ENCODE results near the gene CFAP70. TPM values are rescaled to one million over a fixed set of nuclear protein-coding genes. Genes with fewer than 3 reads are reported as not detected.

The CFAP70 gene
- total RNA-seq, 1 donor from 2014 or later, result 0.25 TPM

DNA sequence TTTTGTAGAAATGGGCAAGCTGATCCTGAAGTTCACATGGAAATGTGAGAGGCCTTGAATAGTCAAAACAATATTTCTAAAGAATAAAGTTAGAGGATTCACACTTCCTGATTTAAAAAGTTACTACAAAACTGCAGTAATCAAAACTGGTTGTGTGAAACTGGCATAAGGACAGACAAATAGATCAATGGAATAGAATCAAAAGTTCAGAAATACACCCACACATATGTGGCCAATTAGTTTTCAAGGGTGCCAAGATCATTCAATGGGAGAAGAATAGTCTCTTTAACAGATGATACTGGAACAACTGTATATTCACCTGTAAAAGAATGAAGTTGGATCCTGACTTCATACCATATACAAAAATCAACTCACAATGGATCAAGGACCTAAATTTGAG is 139.3 kb downstream of the CFAP70 start:
- intact Hi-C loops (cut with micrococcal nuclease), result no loop called here

DNA sequence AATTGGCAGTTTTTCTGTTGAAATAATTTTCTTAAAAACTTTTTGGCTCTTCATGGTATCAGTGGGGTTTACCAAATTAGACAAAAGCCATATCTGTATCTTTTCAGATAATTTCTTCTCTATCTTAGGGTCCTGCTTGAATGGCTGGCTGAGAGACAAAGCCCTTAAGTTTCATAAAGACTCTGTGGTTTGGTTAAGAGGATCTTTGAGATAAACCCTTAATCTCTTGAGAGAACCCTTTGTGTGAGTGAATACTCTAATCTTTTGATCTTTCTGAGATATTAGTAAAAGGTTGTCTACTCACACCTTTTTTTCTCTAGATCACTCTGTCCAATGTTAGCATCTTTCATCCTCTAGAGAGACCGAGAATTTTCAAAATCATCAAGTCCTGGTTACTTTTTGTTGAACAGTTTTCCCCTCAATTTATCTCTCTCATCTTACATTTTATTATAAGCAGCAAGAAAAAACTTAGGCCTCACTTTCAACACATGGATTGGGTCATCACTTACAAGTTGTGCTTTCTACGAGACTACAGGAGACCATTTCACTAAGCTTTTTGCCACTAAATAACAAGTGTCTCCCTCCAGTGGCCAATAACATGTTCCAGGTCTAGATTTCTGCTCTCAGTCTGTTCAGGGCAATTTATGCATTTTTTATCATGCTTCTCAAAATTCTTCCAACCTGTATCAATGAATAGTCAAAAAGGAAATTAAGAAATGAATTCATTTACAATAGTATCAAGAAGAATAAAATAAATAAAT is 140.1 kb downstream of the CFAP70 start:
- intact Hi-C loops (cut with micrococcal nuclease), result no loop called here

DNA sequence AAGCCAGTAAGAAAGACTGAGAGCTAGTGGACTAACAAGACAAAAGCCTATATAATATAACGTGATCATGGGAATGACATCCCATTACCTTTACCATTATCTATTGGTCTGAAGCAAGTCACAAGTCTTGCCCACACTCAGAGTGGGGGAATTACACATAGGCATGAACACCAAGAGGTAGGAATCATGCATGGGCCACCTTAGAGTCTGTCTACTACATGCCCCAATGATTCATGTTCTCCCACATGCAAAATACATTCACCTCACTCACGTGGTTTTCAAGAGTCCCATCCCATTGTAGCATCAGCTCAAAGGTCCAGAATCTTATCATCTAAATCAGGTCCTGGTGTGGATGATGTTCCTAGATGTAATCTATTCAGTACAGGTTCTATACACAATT is 141.0 kb downstream of the CFAP70 start:
- intact Hi-C loops (cut with micrococcal nuclease), result no loop called here

DNA sequence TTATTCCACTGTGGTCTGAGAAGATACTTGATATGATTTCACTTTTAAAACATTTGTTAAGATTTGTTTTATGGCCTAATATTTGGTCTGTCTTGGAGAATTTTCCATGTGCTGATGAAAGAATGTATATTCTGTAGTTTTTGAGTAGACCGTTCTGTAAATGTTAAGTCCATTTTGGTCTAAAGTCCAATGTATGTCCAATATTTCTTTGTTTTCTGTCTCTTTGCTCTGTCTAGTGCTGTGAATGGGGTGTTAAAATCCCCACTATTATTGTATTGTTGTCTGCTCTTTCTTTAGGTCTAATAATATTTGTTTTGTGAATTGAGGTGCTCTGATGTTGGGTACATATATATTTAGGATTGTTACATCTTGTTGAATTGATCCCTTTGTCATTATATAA is 142.9 kb downstream of the CFAP70 start:
- intact Hi-C loops (cut with micrococcal nuclease), result no loop called here

DNA sequence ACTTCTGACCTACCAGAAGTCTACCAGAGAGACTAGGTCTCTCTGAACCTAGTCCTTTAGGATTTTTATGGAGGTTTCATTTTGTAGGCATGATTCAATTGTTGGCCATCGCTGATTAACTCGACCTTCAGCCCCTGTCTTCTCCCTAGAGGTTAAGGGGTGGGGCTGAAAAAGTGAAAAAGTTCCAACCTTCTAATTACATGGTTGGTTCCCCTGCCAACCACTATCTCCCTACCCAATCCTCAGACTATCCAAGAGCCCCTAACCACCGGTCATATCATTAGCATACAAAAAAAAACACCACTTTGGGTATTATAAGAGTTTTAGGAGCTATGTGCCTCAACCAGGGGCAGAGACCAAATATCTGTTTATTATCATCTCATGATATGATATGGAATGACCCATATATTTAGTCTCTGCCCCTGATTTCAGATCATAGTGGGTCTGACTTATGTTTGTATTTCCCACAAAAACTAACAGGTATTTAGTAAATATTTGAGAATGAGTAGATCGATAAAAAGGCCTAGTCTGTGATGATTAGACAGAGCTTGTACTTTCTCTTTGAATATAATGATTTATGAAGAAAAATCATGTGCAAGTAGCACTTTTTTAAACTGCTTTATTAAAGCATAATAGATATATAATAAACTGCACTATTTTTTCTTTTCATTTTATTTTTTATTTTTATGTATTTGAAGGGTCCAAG is 147.4 kb downstream of the CFAP70 start:
- intact Hi-C loops (cut with micrococcal nuclease), result no loop called here

DNA sequence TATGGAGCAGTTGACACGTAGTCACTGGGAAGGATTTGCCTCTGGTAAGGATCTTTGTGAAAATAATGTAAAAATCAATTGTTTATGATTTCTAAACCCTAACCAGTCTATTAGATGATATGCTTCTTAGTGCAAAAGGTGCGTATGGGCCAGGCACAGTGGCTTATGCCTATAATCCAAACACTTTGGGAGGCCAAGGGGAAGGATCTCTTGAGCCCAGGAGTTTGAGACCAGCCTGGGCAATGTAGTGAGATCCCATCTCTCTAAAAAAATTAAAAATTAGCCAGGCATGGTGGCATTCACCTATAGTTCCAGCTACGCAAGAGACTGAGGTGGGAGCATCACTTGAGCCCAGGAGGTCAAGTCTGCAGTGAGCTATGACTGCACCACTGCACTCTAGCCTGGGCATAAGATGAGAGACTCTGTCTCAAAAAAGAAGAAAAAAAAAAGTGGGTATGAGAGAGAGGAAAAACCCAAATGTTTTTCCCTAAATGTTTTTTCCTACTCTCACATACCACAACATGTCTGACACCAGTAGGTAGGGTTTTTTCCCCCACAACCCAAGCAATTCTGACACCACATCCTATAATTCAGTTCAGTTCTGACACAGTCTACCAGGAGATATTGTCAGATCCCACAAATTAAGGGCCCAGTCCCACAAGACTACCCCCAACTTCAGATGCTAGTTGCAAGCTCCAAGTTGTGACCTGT is 148.1 kb downstream of the CFAP70 start:
- intact Hi-C loops (cut with micrococcal nuclease), result no loop called here

DNA sequence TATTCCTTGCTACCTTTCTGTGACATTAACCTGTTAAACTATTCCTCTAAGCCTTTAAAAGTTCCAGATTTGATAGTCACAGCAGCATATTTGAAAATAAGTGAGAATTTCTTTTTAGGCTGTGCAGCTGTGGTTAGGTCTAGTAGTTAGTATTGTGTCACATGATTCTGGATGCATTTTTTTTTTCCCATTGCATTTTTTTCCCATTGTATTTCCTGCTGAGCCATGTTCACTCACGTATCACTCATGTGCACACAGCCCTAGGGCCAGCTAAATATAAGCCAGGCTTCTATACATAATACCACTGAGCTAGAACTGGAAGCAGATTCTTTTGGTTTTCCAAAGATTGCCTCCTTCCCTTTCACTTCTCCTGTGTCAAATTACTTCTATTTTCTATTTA is 149.0 kb downstream of the CFAP70 start:
- intact Hi-C loops (cut with micrococcal nuclease), result no loop called here

DNA sequence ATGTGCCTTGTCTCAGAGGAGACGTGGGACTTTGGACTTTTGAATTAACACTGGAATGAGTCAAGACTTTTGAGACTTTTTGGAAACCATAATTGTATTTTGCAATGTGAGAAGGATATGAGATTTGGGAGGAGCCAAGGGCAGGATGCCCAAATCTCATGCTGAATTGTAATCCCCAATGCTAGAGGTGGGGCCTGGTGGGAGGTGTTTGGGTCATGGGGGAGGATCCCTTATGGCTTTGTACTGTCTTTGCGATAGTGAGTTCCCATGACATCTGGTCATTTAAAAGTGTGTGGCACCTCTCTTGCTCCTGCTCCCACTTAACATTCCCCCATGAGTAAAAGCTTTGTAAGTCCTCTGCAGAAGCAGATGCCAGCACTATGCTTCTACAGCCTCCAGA is 150.8 kb downstream of the CFAP70 start:
- intact Hi-C loops (cut with micrococcal nuclease), result no loop called here

DNA sequence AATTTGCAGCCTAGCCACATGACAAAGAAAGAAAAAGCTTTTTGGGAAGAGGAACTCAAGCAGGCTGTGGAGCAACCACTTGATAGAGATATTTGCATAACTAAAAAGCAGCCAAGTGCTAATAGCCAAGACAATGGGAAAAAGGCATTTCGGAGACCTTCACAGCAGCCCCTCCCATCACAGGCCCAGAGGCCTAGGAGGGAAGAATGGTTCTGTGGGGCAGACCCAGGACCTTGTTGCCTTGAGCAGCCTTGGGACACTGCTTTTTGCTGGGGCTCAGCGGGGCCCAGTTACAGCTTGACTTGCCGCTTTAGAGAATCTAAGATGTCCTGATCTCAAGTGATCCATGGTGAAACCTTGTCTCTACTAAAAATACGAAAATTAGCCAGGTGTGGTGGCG is 152.3 kb downstream of the CFAP70 start:
- intact Hi-C loops (cut with micrococcal nuclease), result no loop called here

DNA sequence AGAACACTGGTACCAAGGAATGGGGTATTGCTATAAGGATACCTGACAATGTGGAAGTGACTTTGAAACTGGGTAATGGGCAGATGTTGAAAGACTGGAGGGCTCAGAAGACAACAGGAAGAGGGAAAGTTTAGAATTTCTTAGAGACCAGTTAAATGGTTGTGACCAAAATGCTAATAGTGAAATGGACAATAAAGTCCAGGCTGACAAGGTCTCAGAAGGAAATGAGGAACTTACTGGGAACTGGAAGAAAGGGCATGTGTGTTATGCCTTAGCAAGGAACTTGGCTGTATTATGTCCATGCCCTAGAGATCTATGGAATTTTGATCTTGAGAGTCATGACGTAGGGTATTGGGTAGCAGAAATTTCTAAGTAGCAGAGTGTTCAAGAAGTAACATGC is 152.8 kb downstream of the CFAP70 start:
- intact Hi-C loops (cut with micrococcal nuclease), result no loop called here

DNA sequence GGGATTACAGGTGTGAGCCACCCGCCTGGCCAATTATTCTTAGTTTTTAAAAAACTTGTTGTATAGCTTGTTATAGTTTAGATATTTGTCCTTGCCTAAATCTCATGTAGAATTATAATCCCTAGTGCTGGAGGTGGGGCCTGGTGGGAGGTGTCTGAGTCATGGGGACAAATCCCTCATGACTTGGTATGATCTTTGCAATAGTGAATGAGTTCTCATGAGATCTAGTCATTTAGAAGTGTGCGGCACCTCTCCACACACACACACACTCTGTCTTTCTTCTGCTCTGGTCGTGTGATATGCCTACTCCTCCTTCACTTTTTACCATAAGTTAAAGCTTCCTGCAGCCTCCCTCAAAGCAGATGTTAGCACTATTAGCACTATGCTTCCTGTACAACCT is 153.6 kb downstream of the CFAP70 start:
- intact Hi-C loops (cut with micrococcal nuclease), result no loop called here

Other genes with a start within 250 kb of the CFAP70 start
- 0.73 and 0.86 TPM in 2 replicates for gene NUDT13, start 248.4 kb downstream of the CFAP70 start, total RNA-seq
- 30.2 and 31.7 TPM in 2 replicates for gene ECD, start 190.9 kb downstream of the CFAP70 start, total RNA-seq
- 14.1 and 14.2 TPM in 2 replicates for gene FAM149B1, start 190.7 kb downstream of the CFAP70 start, total RNA-seq
- 59.7 and 60.2 TPM in 2 replicates for gene DNAJC9, start 111.6 kb downstream of the CFAP70 start, total RNA-seq
- 105 and 107 TPM in 2 replicates for gene MRPS16, start 106.2 kb downstream of the CFAP70 start, total RNA-seq
- 115 and 117 TPM in 2 replicates for gene ANXA7, start 55.2 kb upstream of the CFAP70 start, total RNA-seq
- gene MSS51, start 74.7 kb upstream of the CFAP70 start, total RNA-seq, result 3.3 and 3.9 TPM in 2 replicates
- 47.3 and 49.7 TPM in 2 replicates for gene PPP3CB, start 137.2 kb upstream of the CFAP70 start, total RNA-seq
- 2.5 and 3.3 TPM in 2 replicates for gene USP54, start 232.5 kb upstream of the CFAP70 start, total RNA-seq